Large intestine (tissue), 1 donor: Measurements from ENCODE around the gene SLC2A3. TPM values are rescaled to one million over a fixed set of nuclear protein-coding genes. Genes with fewer than 3 reads are reported as not detected.

ENCODE experiments used
- polyA plus RNA-seq: library from polyadenylated mRNA; unstranded; fragments of 120-200 nt; gene quantifications from one replicate; pipeline ENCODE4 v1.2.1, GENCODE V29; 2013

Gene SLC2A3
- polyA plus RNA-seq, 1 donor: 26.7 TPM

Other genes starting within 250 kb of the SLC2A3 start
- 0.27 TPM for gene GDF3, start 240.4 kb downstream of the SLC2A3 start, polyA plus RNA-seq
- not detected for gene DPPA3, start 224.8 kb downstream of the SLC2A3 start, polyA plus RNA-seq
- 0.07 TPM for gene CLEC4C, start 188.8 kb downstream of the SLC2A3 start, polyA plus RNA-seq
- gene NANOGNB, start 171.0 kb downstream of the SLC2A3 start, polyA plus RNA-seq: not detected
- gene NANOG, start 146.8 kb downstream of the SLC2A3 start, polyA plus RNA-seq: 0.10 TPM
- 0.55 TPM for gene SLC2A14, start 63.3 kb downstream of the SLC2A3 start, polyA plus RNA-seq
- 12.4 TPM for gene FOXJ2, start 96.5 kb upstream of the SLC2A3 start, polyA plus RNA-seq
- 6.1 TPM for gene C3AR1, start 130.2 kb upstream of the SLC2A3 start, polyA plus RNA-seq
- 39.1 TPM for gene NECAP1, start 146.1 kb upstream of the SLC2A3 start, polyA plus RNA-seq
- 5.3 TPM for gene CLEC4A, start 187.4 kb upstream of the SLC2A3 start, polyA plus RNA-seq
- gene ZNF705A, start 220.8 kb upstream of the SLC2A3 start, polyA plus RNA-seq: 0.07 TPM